Peyer's patch (tissue), 4 donors: ENCODE measurements around the gene PRSS50. TPM values are rescaled to one million over a fixed set of nuclear protein-coding genes. Genes with fewer than 3 reads are reported as not detected.
A peak's percentile ranks its signal among the peaks of the same experiment; 100 is the strongest.

Source experiments
- DNase-seq, 3 donors: peaks; one replicate each; pipeline ENCODE4 v3.0.0-alpha.2; 2017 to 2019
- H3K27ac ChIP-seq, 4 donors: fragments of 200-600 bp; sonication (generic); one replicate each; pipeline ENCODE4 v1.5.1; 2016 to 2019
- H3K27me3 ChIP-seq, 2 donors: fragments of 200-600 bp; sonication (generic); one replicate each; pipeline ENCODE4 v1.5.1; 2019
- H3K36me3 ChIP-seq, 3 donors: fragments of 200-600 bp; sonication (generic); one replicate each; pipeline ENCODE4 v1.5.1; 2016 to 2019
- H3K4me1 ChIP-seq, 4 donors: fragments of 200-600 bp; sonication (generic); one replicate each; pipeline ENCODE4 v1.5.1; 2016 to 2019
- H3K4me3 ChIP-seq, 4 donors: fragments of 200-600 bp; sonication (generic); 1 replicate in 3 of 4; 2 replicates in 1 of 4; pipeline ENCODE4 v1.5.1; 2016 to 2019; ENCODE audit warnings: mild to moderate bottlenecking in 1 of 4
- H3K9me3 ChIP-seq, 4 donors: fragments of 200-600 bp; sonication (generic); one replicate each; pipeline ENCODE4 v1.5.1; 2016 to 2019; ENCODE audit warnings: mild to moderate bottlenecking in 1 of 4
- POLR2A ChIP-seq, 2 donors: fragments of 450-650 bp; IDR thresholded peaks; one replicate each; pipeline ENCODE4 v1.5.1; 2017; ENCODE audit warnings: antibody characterized with exemption in 2 of 2, mild to moderate bottlenecking in 2 of 2, moderate library complexity in 2 of 2
- total RNA-seq, 4 donors: library from RNA; depleted of rRNA; stranded (reverse); fragments of >200 nt; gene quantifications; one replicate each; pipeline ENCODE4 v1.1.0, GENCODE V29; 2016
- TF ChIP-seq, protein P1 (sequence below), 6 experiments: fragments of 450-650 bp in 4 of 6; fragments of 200-600 bp in 2 of 6; sonication (generic) in 1 of 6; IDR thresholded peaks; one replicate each; pipeline ENCODE4 v1.5.1; 2017 to 2019; ENCODE audit warnings: antibody characterized with exemption in 6 of 6, mild to moderate bottlenecking in 3 of 6, moderate library complexity in 1 of 6

The PRSS50 gene
- total RNA-seq, 4 donors from 2014 or later: not detected

DNA sequence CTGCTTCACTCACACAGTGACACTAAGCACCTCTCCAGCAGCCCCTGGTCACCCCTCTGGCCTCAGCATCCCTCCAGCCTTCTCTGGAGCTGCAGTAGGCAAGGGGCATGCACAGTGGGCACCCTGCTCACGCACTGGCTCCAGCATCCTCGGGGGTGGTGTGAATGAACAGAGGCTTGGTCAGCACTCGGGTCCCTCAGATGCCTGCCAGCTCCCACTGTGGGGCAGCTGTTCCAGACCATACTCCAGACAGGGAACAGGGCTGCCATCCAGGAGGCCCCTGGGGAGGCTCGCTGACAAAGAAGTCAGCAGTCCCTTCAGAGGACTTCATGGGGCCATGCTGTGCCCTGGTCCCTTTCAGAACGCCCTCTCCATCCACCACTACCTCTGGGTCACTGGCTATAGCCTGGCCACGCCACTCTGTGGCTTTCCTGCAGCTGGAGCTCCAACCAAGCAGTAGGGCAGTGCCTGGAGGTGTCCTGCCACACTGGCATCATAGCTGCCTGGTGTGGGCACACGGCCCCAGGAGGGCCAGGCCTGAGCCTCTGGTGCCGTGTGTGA, 50.5 kb downstream of the PRSS50 start:
- peak in 1 of 3 donors; percentile 42 for DNase-seq
- no peaks in the 10 kb centered on the region for H3K27me3 ChIP-seq
- no peak overlapping the region for H3K27ac ChIP-seq
- peaks cover 0 to 14% (median 0%) of the 10 kb centered on the region in 4 donors for H3K4me1 ChIP-seq
- H3K36me3 ChIP-seq: no peaks in the 10 kb centered on the region
- no peak for TF ChIP-seq POLR2A (IDR thresholded peaks at IDR 0.05)
- TF ChIP-seq, protein P1, sequence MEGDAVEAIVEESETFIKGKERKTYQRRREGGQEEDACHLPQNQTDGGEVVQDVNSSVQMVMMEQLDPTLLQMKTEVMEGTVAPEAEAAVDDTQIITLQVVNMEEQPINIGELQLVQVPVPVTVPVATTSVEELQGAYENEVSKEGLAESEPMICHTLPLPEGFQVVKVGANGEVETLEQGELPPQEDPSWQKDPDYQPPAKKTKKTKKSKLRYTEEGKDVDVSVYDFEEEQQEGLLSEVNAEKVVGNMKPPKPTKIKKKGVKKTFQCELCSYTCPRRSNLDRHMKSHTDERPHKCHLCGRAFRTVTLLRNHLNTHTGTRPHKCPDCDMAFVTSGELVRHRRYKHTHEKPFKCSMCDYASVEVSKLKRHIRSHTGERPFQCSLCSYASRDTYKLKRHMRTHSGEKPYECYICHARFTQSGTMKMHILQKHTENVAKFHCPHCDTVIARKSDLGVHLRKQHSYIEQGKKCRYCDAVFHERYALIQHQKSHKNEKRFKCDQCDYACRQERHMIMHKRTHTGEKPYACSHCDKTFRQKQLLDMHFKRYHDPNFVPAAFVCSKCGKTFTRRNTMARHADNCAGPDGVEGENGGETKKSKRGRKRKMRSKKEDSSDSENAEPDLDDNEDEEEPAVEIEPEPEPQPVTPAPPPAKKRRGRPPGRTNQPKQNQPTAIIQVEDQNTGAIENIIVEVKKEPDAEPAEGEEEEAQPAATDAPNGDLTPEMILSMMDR (IDR thresholded peaks at IDR 0.05): no peak
- H3K4me3 ChIP-seq: no peak overlapping the region
- no peaks in the 10 kb centered on the region for H3K9me3 ChIP-seq

DNA sequence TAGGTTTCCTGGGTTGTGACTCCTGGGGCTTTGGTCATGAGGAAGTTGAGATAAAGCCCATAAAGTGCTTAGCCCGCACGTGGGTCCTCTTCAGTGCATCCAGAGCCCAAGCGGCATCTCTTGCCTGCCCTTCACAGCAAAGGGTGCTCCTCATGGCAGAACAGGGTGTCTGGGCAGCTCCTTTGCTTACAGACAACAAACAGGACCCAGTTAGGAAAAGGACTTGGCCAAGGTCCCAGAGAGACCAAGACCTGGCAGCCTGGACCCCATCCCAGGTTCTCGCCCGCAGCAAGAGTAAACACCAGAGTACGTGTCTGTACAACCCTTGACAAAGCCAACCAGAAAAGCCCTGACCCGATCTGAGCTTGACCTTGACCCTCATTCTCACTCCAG, 51.2 kb downstream of the PRSS50 start:
- TF ChIP-seq POLR2A (IDR thresholded peaks at IDR 0.05): no peak
- no peak overlapping the region for H3K4me3 ChIP-seq
- no peaks in the 10 kb centered on the region for H3K27me3 ChIP-seq
- peak in 1 of 3 donors; percentile 27 for DNase-seq
- H3K9me3 ChIP-seq: no peaks in the 10 kb centered on the region
- H3K27ac ChIP-seq: no peak overlapping the region
- no peaks in the 10 kb centered on the region for H3K36me3 ChIP-seq
- H3K4me1 ChIP-seq: peaks cover 0 to 14% (median 0%) of the 10 kb centered on the region in 4 donors

DNA sequence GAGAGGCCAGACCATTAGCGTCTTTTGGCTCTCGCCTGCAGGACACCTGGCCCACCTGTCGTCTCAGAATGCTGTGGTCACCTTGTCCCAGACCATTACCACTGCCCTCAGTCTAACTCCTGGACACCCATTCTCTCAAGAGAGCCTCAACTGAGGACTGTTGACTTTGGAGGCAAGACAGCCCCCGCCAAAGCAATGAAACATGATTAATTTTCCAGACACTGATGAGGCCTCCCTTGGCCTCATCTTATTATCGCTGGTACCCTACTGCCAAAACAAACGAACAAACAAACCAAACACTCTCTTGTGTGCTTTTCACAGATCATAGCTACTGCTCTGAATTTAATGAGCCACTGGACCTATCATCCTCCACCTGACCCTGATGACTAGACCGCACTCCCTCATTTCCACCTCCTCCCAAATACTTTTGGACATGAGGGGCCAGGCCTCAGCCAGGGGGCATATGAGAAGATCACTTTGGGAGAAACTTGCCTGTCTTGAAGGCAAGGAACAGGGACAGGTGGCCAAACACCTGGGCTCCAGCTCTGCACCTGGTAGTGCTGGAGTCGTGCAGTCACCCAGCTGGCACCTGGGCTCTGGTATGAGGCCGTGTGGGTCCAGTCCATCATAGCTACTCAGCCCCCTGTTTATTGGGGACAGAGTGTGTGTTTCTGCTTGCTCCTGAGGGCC, 51.8 kb downstream of the PRSS50 start:
- H3K4me3 ChIP-seq: no peak overlapping the region
- peak in 1 of 3 donors; percentile 19 for DNase-seq
- H3K4me1 ChIP-seq: peaks cover 0 to 14% (median 0%) of the 10 kb centered on the region in 4 donors
- H3K9me3 ChIP-seq: no peaks in the 10 kb centered on the region
- H3K27ac ChIP-seq: no peak overlapping the region
- TF ChIP-seq POLR2A (IDR thresholded peaks at IDR 0.05): no peak
- TF ChIP-seq, protein P1 (IDR thresholded peaks at IDR 0.05): no peak
- H3K36me3 ChIP-seq: no peaks in the 10 kb centered on the region
- H3K27me3 ChIP-seq: no peaks in the 10 kb centered on the region

DNA sequence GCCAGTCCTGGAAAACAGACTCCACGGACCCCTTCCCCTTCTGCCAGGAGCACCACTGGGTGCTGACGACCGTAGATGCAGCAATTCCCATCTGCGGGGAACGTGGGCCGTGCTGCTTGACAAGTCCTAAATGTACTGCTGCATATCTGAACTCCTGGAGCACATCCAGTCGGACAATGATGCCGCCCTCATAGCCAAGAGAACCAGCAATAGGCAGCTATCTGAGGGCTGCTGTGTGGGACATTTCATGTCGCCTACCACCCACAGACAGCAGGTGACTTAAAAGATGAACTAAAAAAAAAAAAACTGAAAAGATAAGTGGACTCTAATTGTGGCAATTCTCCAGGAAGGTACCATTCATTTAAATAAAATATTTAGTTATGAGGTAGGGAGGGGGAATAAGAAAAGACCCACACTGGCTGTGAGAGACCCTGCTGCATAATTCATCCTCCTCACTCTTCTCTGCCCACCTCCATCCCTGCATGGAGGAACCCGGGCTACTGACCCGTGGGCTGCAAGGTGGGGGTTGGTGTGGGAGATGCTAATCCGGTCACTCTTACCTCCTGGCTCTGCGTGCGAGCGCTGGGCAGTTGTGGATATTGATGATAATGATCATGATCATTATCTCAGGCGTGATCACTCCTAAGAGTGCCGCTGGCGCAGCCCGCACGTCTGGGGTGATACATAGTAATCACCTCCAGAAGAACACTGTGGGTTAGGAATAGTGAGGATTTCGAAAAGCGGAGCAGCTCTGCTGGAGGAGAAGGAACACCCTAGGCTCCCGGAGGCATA, 52.5 kb downstream of the PRSS50 start:
- no peaks in the 10 kb centered on the region for H3K9me3 ChIP-seq
- peaks cover 0 to 14% (median 0%) of the 10 kb centered on the region in 4 donors for H3K4me1 ChIP-seq
- DNase-seq: peak in 1 of 3 donors; percentile 29
- no peaks in the 10 kb centered on the region for H3K27me3 ChIP-seq
- TF ChIP-seq, protein P1 (IDR thresholded peaks at IDR 0.05): no peak
- TF ChIP-seq POLR2A (IDR thresholded peaks at IDR 0.05): no peak
- H3K27ac ChIP-seq: no peak overlapping the region
- no peak overlapping the region for H3K4me3 ChIP-seq
- no peaks in the 10 kb centered on the region for H3K36me3 ChIP-seq

DNA sequence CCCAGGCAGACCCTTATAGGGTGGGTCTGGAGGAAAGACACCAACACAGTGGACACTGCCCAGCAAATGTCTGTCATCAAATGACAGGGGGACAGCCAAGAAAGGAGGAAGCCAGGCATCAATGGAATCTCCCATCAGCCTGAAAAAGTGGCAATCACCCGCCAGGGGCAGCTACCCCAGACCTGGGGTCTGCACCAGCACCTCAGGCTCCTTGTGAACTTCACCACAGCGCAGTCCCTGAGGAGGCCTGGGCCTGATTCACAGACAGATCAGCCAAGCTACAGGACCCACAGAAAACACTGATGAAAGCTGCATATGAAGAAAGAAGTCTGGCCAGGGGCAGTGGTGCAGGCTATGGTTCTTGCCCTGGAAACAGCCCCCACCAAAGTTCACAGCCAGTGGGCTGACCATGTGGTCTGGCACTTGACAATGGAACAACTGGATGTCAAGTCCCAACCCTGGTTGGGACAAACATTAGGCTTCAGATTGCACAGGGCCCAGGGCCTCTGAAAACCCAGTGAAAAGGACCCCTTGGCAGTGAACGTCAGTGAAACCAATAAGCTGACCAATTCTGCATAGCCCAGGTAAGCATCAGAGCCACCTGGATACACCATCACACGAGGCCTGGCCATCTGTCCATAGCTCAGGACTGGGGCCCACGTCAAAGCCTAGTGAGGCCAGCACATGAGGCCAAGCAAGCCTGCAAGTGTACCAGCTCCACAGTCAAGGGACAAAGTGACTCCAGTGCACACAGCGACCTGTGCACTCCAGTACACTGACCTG, 53.3 kb downstream of the PRSS50 start:
- DNase-seq: peak in 1 of 3 donors; percentile 31
- Histone ChIP-seq H3K4me3 (no peak overlapping the region), H3K36me3 (no peaks in the 10 kb centered on the region), H3K9me3 (no peaks in the 10 kb centered on the region), H3K4me1 (peaks cover 0 to 14% (median 0%) of the 10 kb centered on the region in 4 donors), H3K27ac (no peak overlapping the region), H3K27me3 (no peaks in the 10 kb centered on the region)
- TF ChIP-seq, protein P1 (IDR thresholded peaks at IDR 0.05): no peak
- TF ChIP-seq POLR2A (IDR thresholded peaks at IDR 0.05): no peak
